ENCODE measurements around the gene ACAN. TPM values are rescaled to one million over a fixed set of nuclear protein-coding genes. Genes with fewer than 3 reads are reported as not detected.

ACAN gene
- total RNA-seq, 1 donor from 2014 or later, result not detected

DNA sequence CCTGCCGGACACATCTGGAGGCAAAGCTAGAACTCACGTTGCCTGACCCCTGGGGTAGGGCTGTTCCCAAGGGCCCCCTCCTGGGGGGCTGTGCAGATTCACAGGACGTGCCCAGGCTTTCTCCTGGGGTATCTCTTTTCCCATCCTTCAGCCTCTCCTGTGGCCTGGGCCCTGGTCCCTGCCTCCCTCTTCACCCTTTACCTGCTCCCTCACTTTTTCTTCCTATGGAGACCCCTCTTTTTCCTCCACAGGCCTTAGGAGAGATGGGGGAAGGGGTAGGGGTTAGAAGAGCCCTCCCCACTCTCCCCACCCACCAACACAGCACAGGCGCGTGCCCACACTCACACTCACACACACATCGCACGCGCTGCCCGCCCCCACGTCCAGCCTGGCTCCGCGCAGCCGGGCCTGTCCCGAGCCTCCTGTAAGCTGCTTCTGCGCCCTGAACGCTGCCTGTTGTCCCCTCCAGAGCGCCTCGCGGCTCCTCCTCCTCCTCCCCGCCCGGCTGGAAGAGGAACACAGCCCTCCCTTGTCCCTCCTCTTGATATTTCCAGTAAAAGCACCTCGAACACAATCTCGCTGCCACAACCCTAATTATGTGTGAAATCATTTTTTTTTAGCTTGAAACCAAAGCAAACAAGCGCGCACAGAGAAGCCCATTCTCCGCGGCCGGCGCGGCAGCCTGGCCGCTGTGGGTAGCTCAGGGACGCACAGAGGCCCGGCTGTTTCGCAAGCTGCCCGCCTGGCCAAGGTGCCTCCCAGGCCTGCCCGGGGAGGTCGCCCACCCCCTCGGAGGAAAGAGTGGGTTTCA is 33.9 kb upstream of the ACAN start:
- Histone ChIP-seq H3K4me3 (ENCODE audit: low read depth, low read length) (no peak overlapping the region), H3K27me3 (ENCODE audit: control insufficient read depth, insufficient read depth, low read length) (peaks cover 6% of the 10 kb centered on the region), H3K36me3 (ENCODE audit: control insufficient read depth, insufficient read depth, low read length) (no peaks in the 10 kb centered on the region)
- FAIRE-seq, result no peak
- TF ChIP-seq, protein P1, sequence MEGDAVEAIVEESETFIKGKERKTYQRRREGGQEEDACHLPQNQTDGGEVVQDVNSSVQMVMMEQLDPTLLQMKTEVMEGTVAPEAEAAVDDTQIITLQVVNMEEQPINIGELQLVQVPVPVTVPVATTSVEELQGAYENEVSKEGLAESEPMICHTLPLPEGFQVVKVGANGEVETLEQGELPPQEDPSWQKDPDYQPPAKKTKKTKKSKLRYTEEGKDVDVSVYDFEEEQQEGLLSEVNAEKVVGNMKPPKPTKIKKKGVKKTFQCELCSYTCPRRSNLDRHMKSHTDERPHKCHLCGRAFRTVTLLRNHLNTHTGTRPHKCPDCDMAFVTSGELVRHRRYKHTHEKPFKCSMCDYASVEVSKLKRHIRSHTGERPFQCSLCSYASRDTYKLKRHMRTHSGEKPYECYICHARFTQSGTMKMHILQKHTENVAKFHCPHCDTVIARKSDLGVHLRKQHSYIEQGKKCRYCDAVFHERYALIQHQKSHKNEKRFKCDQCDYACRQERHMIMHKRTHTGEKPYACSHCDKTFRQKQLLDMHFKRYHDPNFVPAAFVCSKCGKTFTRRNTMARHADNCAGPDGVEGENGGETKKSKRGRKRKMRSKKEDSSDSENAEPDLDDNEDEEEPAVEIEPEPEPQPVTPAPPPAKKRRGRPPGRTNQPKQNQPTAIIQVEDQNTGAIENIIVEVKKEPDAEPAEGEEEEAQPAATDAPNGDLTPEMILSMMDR (IDR thresholded peaks at IDR 0.05; ENCODE audit: insufficient read depth, low read length, severe bottlenecking), result no peak
- no peak for DNase-seq (ENCODE audit: low read depth)

GRCh38 chr15:88775776-88776175 is 27.5 kb upstream of the ACAN start:
- H3K36me3 ChIP-seq (ENCODE audit: control insufficient read depth, insufficient read depth, low read length), result no peaks in the 10 kb centered on the region
- FAIRE-seq (no peak), DNase-seq (ENCODE audit: low read depth) (no peak)
- TF ChIP-seq, protein P1 (IDR thresholded peaks at IDR 0.05; ENCODE audit: insufficient read depth, low read length, severe bottlenecking), result no peak
- no peak overlapping the region for H3K4me3 ChIP-seq (ENCODE audit: low read depth, low read length)
- H3K27me3 ChIP-seq (ENCODE audit: control insufficient read depth, insufficient read depth, low read length), result no peaks in the 10 kb centered on the region

DNA sequence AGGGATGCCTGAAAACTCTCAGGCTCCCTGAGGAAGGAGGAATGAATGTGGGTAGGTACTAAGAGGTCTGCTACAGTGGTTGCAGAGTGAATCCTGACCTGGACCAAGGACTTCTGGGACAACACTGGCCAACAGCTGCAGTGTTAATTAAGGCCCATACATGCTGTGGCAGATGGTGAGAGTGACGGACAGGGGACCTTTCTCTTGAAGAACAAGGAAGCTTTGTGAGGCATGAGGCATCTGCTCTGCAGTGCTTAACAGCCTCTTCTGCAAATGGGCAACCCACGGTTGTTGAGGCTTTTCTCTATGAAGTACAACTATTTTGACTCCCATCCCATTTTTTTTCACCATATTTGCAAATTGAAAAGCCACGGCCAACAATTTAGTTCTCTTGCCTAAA is 26.6 kb upstream of the ACAN start:
- no peaks in the 10 kb centered on the region for H3K36me3 ChIP-seq (ENCODE audit: control insufficient read depth, insufficient read depth, low read length)
- TF ChIP-seq, protein P1 (IDR thresholded peaks at IDR 0.05; ENCODE audit: insufficient read depth, low read length, severe bottlenecking), result no peak
- H3K27me3 ChIP-seq (ENCODE audit: control insufficient read depth, insufficient read depth, low read length), result no peaks in the 10 kb centered on the region
- no peak overlapping the region for H3K4me3 ChIP-seq (ENCODE audit: low read depth, low read length)
- no peak for DNase-seq (ENCODE audit: low read depth)
- FAIRE-seq, result no peak

DNA sequence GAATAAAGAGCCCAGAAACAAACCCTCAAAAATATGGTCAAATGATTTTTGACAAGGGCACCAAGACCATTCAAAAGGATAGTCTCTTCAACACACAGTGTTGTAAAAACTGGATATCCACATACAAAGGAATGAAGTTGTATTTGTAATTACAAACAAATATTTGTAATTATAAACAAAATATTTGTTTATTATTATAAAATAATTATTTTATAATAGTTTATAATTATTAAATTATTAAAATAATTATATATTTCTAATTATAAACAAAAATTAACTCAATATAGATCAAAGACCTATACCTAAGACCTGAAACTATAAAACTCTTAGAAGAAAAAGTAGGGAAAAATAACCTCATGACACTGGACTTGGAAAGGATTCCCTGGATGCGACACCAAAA is 23.3 kb upstream of the ACAN start:
- no peak for FAIRE-seq
- H3K4me3 ChIP-seq (ENCODE audit: low read depth, low read length), result no peak overlapping the region
- no peak for DNase-seq (ENCODE audit: low read depth)
- TF ChIP-seq, protein P1 (IDR thresholded peaks at IDR 0.05; ENCODE audit: insufficient read depth, low read length, severe bottlenecking), result no peak
- no peaks in the 10 kb centered on the region for H3K36me3 ChIP-seq (ENCODE audit: control insufficient read depth, insufficient read depth, low read length)
- H3K27me3 ChIP-seq (ENCODE audit: control insufficient read depth, insufficient read depth, low read length), result no peaks in the 10 kb centered on the region

DNA sequence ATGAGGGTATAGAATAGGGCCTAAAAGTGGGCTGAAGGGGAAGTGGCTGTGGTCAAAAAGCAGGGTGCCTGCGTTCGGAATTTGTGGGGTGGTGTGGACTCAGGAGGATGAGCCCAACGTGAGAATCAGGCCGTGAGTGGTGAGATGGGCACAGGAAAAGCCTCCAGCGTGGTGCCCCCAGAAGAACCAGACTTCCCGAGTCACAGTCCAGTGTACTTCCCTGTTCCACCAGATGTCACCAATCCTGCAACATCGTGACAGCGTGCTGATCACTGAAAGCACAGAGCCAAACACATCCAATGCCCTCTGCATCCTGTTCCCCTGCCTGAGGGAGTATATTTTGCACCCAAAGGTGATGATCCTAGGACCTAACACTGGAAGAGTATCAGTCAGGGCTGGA is 20.8 kb upstream of the ACAN start:
- Histone ChIP-seq H3K27me3 (ENCODE audit: control insufficient read depth, insufficient read depth, low read length) (no peaks in the 10 kb centered on the region), H3K4me3 (ENCODE audit: low read depth, low read length) (no peak overlapping the region), H3K36me3 (ENCODE audit: control insufficient read depth, insufficient read depth, low read length) (no peaks in the 10 kb centered on the region)
- DNase-seq (ENCODE audit: low read depth) (no peak), FAIRE-seq (peak; percentile 13)
- TF ChIP-seq, protein P1 (IDR thresholded peaks at IDR 0.05; ENCODE audit: insufficient read depth, low read length, severe bottlenecking), result no peak

DNA sequence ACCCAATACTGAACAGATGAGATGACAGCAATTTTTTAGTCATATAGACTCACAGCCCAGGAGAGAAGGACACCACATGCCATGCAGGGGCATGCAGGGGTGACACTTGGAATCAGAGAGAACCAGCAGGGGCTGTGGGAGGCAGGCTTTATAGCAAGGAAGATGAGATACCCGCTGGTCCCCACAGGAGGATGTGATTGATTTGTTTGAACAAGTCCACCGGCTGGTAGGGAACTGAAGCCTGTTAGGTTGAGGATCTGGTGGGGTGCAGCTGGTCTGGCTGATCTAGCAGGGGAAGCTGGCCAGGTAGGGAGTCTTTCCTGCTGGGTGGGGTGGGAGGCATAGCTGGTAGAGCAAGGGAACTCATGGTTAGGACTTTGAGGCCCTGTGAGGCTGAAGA is 18.0 kb upstream of the ACAN start:
- DNase-seq (ENCODE audit: low read depth) (no peak), FAIRE-seq (no peak)
- TF ChIP-seq, protein P1 (IDR thresholded peaks at IDR 0.05; ENCODE audit: insufficient read depth, low read length, severe bottlenecking), result no peak
- H3K27me3 ChIP-seq (ENCODE audit: control insufficient read depth, insufficient read depth, low read length), result no peaks in the 10 kb centered on the region
- H3K36me3 ChIP-seq (ENCODE audit: control insufficient read depth, insufficient read depth, low read length), result no peaks in the 10 kb centered on the region
- no peak overlapping the region for H3K4me3 ChIP-seq (ENCODE audit: low read depth, low read length)
